Smooth muscle cell (in vitro differentiated cells): ENCODE measurements around the gene NKX6-2. TPM values are rescaled to one million over a fixed set of nuclear protein-coding genes. Genes with fewer than 3 reads are reported as not detected.
"Not testable (repeated sequence)": the region's sequence is repeated elsewhere in the genome, so short reads cannot be mapped to it uniquely, and the experiment has no call there.

Experiments
- DNase-seq: peaks from one replicate; lab custom pipeline; 2025; ENCODE audit not compliant: unreplicated experiment; lab: John Stamatoyannopoulos, UW
- H2AFZ ChIP-seq: fragments of 200-600 bp; sonication (generic); 2 replicates; pipeline ENCODE4 v1.6.0; 2016; ENCODE audit warnings: antibody characterized with exemption, low read depth, mild to moderate bottlenecking
- H3F3A ChIP-seq: fragments of 200-600 bp; sonication (generic); 2 replicates; pipeline ENCODE4 v1.6.0; 2017; ENCODE audit warnings: antibody characterized with exemption, low read depth
- H3K27ac ChIP-seq: fragments of 200-600 bp; sonication (generic); 2 replicates; pipeline ENCODE4 v1.5.1; 2016; ENCODE audit warnings: low read depth, mild to moderate bottlenecking
- H3K27me3 ChIP-seq: fragments of 200-600 bp; sonication (generic); 2 replicates; pipeline ENCODE4 v1.6.1; 2016; ENCODE audit warnings: low read depth, mild to moderate bottlenecking
- H3K36me3 ChIP-seq: fragments of 200-600 bp; sonication (generic); 2 replicates; pipeline ENCODE4 v1.5.1; 2016; ENCODE audit warnings: low read depth
- H3K4me1 ChIP-seq: fragments of 200-600 bp; sonication (generic); 2 replicates; pipeline ENCODE4 v1.5.1; 2016; ENCODE audit warnings: low read depth
- H3K4me2 ChIP-seq: fragments of 200-600 bp; sonication (generic); 2 replicates; pipeline ENCODE4 v1.6.0; 2016; ENCODE audit warnings: mild to moderate bottlenecking
- H3K4me3 ChIP-seq: fragments of 200-600 bp; sonication (generic); 2 replicates; pipeline ENCODE4 v1.5.1; 2016; ENCODE audit warnings: mild to moderate bottlenecking
- H3K79me2 ChIP-seq: fragments of 200-600 bp; sonication (generic); 2 replicates; pipeline ENCODE4 v1.6.0; 2016; ENCODE audit warnings: low read depth, mild to moderate bottlenecking
- H3K9ac ChIP-seq: fragments of 200-600 bp; sonication (generic); 2 replicates; pipeline ENCODE4 v1.6.0; 2016; ENCODE audit warnings: low read depth
- H3K9me3 ChIP-seq: fragments of 200-600 bp; sonication (generic); replicated peaks from 2 replicates; pipeline ENCODE4 v1.5.1; 2016; ENCODE audit warnings: low read depth
- H4K20me1 ChIP-seq: fragments of 200-600 bp; sonication (generic); 2 replicates; pipeline ENCODE4 v1.6.0; 2016; ENCODE audit warnings: low read depth
- WGBS: methylation state at CpG from one replicate; pipeline ENCODE4 v1.1.7; 2016; ENCODE audit warnings: low lambda C conversion rate; 5-methylcytosine and 5-hydroxymethylcytosine counted together
- polyA plus RNA-seq: library from polyadenylated mRNA; unstranded; fragments of >200 nt; fragmentation: Nextera tagmentation; extraction: Ambion mirVana; gene quantifications from 2 replicates; pipeline ENCODE4 v1.2.1, GENCODE V29; 2016
- total RNA-seq: library from RNA; depleted of rRNA; stranded (reverse); fragments of >200 nt; gene quantifications from 2 replicates; pipeline ENCODE4 v1.2.3, GENCODE V29; 2014
- TF ChIP-seq, protein P1 (sequence below): fragments of 200-600 bp; sonication (generic); IDR thresholded peaks from 2 replicates; pipeline ENCODE4 v1.5.1; 2017; ENCODE audit warnings: borderline replicate concordance, mild to moderate bottlenecking, antibody characterized with exemption; ENCODE audit not compliant: insufficient read depth, poor library complexity, severe bottlenecking

NKX6-2 gene
- total and polyA plus RNA-seq, 2 experiments from 2014 or later = 12.7 TPM; not detected in 1

DNA sequence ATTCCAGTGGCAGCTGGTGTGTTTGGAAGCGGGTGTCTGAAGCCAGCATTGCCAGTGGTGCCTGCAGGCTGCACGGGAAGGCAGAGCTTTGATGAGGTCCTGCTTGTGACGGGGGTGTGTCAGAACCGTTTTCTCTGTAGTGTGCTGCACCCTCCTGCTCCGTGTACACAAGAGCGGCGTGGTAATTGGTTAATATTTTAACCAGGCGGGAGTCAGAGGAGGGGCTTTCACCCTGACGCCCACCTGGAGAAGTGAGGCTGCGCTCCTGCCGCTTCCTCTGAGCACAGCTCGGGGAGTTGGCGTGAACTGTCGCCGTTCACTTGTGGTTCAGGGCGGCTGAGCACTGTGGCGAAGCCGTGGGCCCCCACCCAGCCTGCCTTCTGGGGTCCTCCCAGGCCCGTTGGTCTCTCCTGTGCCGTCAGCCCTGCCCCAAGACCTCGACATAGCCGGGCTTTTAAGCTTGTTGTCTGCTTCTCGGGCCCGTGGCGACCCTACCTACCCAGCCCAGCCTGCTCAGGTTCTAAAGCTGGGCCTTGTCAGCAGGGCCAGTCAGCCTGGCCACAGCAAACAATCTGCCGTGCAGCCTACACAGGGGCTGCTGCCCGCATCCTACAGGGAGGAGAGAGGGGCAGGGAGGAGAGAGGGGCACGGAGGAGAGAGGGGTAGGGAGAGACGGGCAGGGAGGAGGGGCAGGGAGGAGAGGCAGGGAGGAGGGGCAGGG, 11.6 kb downstream of the NKX6-2 start:
- H4K20me1 ChIP-seq = peaks cover 29% of the 10 kb centered on the region
- H3K4me2 ChIP-seq = no peak overlapping the region
- no peak overlapping the region for H3K9ac ChIP-seq
- no peaks in the 10 kb centered on the region for H3K36me3 ChIP-seq
- H3K4me3 ChIP-seq = no peak overlapping the region
- no peaks in the 10 kb centered on the region for H3K79me2 ChIP-seq
- H3K4me1 ChIP-seq = no peaks in the 10 kb centered on the region
- H2AFZ ChIP-seq = no peak overlapping the region
- no peaks in the 10 kb centered on the region for H3K27me3 ChIP-seq
- H3K27ac ChIP-seq = no peak overlapping the region
- DNase-seq = no peak
- H3F3A ChIP-seq = no peaks in the 10 kb centered on the region
- TF ChIP-seq, protein P1, sequence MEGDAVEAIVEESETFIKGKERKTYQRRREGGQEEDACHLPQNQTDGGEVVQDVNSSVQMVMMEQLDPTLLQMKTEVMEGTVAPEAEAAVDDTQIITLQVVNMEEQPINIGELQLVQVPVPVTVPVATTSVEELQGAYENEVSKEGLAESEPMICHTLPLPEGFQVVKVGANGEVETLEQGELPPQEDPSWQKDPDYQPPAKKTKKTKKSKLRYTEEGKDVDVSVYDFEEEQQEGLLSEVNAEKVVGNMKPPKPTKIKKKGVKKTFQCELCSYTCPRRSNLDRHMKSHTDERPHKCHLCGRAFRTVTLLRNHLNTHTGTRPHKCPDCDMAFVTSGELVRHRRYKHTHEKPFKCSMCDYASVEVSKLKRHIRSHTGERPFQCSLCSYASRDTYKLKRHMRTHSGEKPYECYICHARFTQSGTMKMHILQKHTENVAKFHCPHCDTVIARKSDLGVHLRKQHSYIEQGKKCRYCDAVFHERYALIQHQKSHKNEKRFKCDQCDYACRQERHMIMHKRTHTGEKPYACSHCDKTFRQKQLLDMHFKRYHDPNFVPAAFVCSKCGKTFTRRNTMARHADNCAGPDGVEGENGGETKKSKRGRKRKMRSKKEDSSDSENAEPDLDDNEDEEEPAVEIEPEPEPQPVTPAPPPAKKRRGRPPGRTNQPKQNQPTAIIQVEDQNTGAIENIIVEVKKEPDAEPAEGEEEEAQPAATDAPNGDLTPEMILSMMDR = no peak
- H3K9me3 ChIP-seq = no peaks in the 10 kb centered on the region
- 85% methylated on average over 27 of the region's 29 CpGs for WGBS

DNA sequence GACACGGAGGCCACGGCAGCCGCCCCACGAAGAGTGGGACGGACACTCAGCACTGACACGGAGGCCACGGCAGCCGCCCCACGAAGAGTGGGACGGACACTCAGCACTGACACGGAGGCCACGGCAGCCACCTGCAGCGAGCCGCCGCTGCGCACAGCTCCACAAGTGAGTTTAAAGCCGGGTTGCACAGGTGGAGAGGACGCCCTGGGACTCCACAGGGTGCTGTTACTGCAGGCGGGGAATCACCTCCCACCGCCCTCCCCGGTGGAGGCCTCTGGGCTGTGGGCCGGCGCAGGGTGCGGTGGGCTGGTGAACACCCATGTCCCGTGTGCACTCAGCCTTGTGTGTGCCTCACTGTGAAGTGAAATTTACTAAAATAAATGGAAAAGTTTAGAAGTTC, 13.1 kb downstream of the NKX6-2 start:
- H4K20me1 ChIP-seq = peaks cover 17% of the 10 kb centered on the region
- not testable (repeated sequence) for H3K9me3 ChIP-seq, H3K27ac ChIP-seq, H3K4me1 ChIP-seq, H3F3A ChIP-seq, DNase-seq, H3K27me3 ChIP-seq, H3K79me2 ChIP-seq, H3K4me2 ChIP-seq, H3K4me3 ChIP-seq, H3K36me3 ChIP-seq, H3K9ac ChIP-seq, H2AFZ ChIP-seq
- over 99% methylated on average over 22 of the region's 25 CpGs for WGBS

DNA sequence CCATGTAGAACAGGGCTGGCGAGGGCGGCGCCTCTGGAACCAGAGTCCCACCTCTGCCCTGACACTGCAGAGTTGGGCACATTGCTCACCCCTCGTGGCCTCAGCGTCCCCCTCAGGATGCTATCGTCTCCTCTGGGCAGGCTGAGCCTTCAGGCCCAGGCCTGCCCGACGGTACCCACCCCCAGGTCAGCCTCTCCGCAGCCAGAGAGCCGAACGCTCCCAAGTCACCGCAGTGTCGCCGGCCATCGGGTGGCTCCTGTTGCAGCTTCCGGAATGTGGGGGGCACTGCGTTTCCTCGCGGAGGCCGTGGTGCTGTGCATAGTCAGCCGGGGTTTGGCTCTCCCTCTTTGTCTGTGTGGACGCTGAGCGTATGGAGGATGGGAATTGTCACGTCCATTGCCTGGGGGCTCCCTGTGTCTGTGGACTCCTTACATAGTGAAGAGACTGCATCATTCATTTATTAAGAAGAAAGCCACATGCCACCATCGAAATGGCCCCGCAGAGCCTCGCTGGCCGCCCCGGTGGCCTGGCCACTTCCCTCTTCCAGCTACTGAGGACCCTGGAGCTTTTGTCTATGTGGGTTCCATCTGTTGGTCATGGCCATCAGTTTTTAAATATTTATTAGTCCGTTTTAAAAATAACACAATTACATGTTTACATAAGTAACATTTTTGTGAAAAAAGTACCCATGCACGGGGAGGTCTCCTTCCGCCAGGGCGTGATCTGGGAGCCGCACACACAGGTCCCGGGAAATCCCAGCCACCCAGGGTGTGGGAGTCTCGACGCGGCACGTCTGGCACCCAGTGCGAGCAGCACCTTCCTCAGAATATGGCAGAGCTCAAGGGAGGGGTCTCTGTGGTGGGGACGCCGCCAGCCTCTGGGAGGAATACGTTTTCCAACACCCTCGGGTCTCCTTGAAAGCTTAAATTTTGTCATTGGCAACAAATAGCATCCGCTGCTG, 15.6 kb downstream of the NKX6-2 start:
- Histone ChIP-seq H3K27me3 (no peaks in the 10 kb centered on the region), H3K9me3 (no peaks in the 10 kb centered on the region), H3K4me1 (no peaks in the 10 kb centered on the region), H3K4me3 (no peak overlapping the region), H3K9ac (no peak overlapping the region), H2AFZ (no peak overlapping the region), H3K4me2 (no peak overlapping the region), H3K27ac (no peak overlapping the region), H3K36me3 (no peaks in the 10 kb centered on the region), H4K20me1 (peaks cover 2% of the 10 kb centered on the region), H3F3A (no peaks in the 10 kb centered on the region), H3K79me2 (no peaks in the 10 kb centered on the region)
- TF ChIP-seq, protein P1 = no peak
- DNase-seq = no peak
- 98% methylated on average over 45 of the region's 45 CpGs for WGBS
